ENCODE measurements around the gene SNRNP35.
"Not testable (repeated sequence)": the region's sequence is repeated elsewhere in the genome, so short reads cannot be mapped to it uniquely, and the experiment has no call there.

SNRNP35 gene, protein sequence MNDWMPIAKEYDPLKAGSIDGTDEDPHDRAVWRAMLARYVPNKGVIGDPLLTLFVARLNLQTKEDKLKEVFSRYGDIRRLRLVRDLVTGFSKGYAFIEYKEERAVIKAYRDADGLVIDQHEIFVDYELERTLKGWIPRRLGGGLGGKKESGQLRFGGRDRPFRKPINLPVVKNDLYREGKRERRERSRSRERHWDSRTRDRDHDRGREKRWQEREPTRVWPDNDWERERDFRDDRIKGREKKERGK

DNA sequence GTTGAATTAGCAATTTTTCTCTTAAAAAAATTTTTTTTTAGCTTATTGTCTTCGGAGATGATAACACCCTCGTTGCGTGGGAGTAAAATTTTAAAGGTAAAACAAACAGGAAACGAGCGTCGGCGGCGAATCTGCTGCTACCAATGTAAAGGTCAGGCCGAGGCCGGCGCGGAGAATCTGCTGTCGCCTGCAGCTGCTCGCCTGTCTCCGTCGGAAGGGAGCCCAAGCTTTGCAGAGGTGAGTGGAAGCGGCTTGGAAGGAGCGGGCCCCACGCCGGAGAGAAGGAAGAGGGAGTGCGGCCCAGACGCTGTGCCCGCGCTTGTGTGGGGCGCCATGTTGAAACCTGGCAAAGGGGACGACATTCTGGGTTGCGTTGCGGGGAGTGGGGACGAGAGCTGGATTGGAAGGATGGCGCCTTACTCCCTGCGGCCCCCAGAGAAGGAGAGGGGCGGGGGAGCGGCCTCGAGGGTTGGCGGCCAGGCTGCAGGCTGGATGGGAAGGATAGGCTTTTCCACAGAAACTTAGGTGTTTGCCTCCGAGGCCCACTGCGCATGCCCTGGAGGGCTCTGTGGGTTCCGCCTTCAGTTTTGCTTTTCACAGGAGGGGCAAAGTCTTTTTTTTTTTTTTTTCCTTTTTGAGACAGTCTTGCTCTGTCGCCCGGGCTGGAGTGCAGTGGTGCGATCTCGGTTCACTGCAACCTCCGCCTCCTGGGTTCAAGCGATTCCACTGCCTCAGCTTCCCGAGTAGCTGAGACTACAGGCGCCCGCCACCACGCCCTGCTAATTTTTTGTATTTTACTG is at the start of gene SNRNP35:
TSS of gene SNRNP35 (plus strand) at position 160 of the 800 bp plus-strand sequence. CDS start 7,402 bp downstream, outside the sequence.
- no peaks in the 10 kb centered on the region for H3K4me1 ChIP-seq (ENCODE audit: insufficient read depth, low read length)
- H3K9me3 ChIP-seq (ENCODE audit: control insufficient read depth, insufficient read depth, low read length), result no peaks in the 10 kb centered on the region
- peak within 1 kb of the TSS; percentile 87 for H3K9ac ChIP-seq (ENCODE audit: low read depth, low read length)
- no peaks in the 10 kb centered on the region for H3K36me3 ChIP-seq (ENCODE audit: insufficient read depth, low read length)

DNA sequence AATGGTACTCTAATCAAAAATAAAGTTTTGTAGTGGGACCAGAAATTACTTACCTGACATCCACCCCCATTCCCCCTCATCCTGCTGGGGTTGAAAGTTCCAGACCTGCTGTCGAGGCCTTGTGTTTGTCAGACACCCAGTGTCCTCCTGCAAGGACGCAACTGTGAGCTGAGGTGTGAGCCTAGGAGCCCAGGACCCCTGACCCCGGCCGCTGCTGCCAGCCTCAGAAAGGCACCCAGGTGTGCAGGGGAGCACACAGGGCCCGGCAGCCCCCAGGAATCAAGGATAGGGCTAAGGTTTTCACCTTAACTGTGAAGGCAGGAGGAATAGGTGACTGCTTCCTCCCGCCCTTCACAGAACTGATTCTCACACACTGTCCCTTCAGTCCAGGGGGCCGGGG is 49.3 kb upstream of the SNRNP35 start:
- not testable (repeated sequence) for H3K9ac ChIP-seq (ENCODE audit: low read depth, low read length); H3K4me1 ChIP-seq (ENCODE audit: insufficient read depth, low read length); H3K9me3 ChIP-seq (ENCODE audit: control insufficient read depth, insufficient read depth, low read length)
- peaks cover 20% of the 10 kb centered on the region for H3K36me3 ChIP-seq (ENCODE audit: insufficient read depth, low read length)

DNA sequence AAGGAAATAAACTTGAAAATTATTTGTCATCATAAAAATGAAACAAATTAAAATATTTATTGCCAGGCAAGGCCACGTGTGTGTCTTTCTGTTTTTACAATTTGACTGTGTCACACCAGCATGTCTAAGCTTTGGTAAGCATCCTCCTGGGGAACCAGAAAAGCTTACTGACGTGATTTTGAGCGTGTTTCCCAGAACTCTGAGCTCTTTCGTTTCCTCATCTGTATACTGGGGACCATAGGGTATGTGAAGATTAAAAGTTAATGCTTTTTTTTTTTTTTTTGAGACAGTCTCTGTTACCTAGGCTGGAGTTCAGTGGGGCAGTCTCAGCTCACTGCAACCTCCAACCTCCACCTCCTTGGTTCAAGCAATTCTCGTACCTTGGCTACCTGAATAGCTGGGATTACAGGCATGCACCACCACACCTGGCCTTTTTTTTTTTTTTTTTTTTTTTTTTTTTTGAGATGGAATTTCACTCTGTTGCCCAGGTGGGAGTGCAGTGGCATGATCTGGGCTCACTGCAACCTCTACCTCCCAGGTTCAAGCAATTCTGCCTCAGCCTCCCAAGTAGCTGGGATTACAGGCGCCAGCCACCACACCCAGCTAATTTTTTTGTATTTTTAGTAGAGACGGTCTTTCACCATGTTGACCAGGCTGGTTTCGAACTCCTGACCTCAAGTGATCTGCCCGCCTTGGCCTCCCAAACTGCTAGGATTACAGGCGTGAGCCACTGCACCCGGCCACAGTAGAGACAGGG is 48.5 kb upstream of the SNRNP35 start:
- not testable (repeated sequence) for H3K9me3 ChIP-seq (ENCODE audit: control insufficient read depth, insufficient read depth, low read length); H3K4me1 ChIP-seq (ENCODE audit: insufficient read depth, low read length); H3K9ac ChIP-seq (ENCODE audit: low read depth, low read length)
- H3K36me3 ChIP-seq (ENCODE audit: insufficient read depth, low read length), result peaks cover 11% of the 10 kb centered on the region

DNA sequence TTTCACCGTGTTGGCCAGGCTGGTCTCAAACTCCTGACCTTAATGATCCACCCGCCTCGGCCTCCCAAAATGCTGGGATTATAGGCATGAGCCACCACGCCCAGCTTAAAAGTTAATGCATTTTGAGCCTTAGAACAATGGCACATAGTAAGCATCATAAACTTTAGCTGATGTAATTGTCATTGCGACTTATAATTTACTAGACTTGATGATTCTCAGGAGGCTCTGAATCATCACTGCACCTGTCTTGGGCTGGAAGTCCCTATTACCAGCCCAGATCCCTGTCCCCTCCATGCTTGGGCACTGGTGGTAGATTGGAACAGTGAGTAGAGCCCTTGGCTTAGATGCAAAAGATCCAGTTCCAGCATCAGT is 47.9 kb upstream of the SNRNP35 start:
- peaks cover 6% of the 10 kb centered on the region for H3K36me3 ChIP-seq (ENCODE audit: insufficient read depth, low read length)
- H3K9me3 ChIP-seq (ENCODE audit: control insufficient read depth, insufficient read depth, low read length), result no peaks in the 10 kb centered on the region
- H3K9ac ChIP-seq (ENCODE audit: low read depth, low read length), result no peak overlapping the region
- no peaks in the 10 kb centered on the region for H3K4me1 ChIP-seq (ENCODE audit: insufficient read depth, low read length)

DNA sequence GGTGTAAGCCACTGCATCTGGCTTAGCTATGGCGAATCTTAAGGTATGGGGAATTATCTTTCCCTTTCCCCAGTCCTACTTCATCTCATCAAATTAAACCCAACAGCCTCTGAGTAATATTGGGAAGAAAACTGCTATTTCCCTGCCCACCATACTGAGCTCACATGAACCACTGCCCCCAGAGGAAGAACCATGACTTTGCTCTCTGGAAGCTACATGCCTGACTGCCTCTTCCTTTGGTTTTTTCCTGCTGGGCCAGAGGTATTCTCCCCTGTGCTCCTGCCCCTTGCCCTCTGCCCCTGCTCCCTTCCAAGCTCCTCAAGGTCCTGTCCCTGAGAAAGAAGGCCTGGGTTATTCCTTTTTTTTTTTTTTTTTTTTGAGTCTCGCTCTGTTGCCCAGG is 36.6 kb upstream of the SNRNP35 start:
- H3K4me1 ChIP-seq (ENCODE audit: insufficient read depth, low read length), result no peaks in the 10 kb centered on the region

DNA sequence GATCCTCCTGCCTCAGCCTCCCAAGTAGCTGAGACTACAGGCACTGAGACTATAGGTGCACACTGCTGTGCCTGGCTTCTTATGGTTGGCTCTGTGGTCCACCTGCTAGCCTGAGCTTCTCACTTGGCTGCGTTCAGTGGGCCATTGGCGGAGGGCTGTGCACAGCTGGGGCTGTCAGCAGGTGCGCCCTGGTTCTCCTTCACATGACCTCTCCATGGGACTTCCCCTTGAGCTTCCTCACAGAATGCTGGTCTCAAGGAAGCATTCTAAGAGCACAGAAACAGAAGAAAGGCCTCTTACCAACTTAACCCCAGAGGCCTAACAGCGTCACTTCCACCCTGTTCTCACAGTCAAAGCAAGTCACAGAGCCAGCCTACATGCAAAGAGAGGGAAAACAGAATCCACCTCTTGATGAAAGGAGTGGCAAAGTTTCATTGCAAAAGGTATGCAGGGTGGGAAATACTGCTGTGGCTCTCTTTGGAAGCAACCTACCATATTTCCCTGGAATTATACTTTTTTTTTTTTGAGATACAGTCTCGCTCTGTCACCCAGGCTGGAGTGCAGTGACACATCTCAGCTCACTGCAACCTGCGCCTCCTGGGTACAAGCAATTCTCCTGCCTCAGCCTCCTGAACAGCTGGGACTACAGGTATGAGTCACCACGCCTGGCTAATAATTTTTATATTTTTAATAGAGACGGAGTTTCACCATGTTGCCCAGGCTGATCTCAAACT is 30.7 kb upstream of the SNRNP35 start:
- Histone ChIP-seq H3K36me3 (ENCODE audit: insufficient read depth, low read length) (no peaks in the 10 kb centered on the region), H3K9ac (ENCODE audit: low read depth, low read length) (no peak overlapping the region), H3K9me3 (ENCODE audit: control insufficient read depth, insufficient read depth, low read length) (no peaks in the 10 kb centered on the region), H3K4me1 (ENCODE audit: insufficient read depth, low read length) (no peaks in the 10 kb centered on the region)

More for the DNA sequence above, 36.6 kb upstream of the SNRNP35 start:
- Histone ChIP-seq H3K36me3 (ENCODE audit: insufficient read depth, low read length) (no peaks in the 10 kb centered on the region), H3K9ac (ENCODE audit: low read depth, low read length) (no peak overlapping the region), H3K9me3 (ENCODE audit: control insufficient read depth, insufficient read depth, low read length) (no peaks in the 10 kb centered on the region)

DNA sequence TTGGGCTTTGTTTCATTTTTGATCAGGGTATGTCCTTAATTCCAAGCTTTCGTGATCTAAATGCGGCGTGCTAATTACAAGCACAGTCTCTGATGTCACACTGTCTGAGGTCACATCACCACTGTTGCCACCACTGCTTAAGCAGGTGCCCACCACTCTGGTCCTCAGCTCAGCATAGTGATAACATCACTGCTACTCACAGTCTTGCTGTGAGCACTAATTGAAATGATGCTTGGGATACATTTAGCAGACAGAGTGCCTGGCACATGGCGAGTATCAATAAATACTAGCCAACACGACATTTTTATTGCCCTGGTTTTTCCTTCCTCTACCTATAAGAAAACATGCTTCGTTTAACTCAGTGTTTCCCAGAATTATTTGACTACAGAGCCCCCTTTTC is 29.3 kb upstream of the SNRNP35 start:
- H3K36me3 ChIP-seq (ENCODE audit: insufficient read depth, low read length), result no peaks in the 10 kb centered on the region
- no peak overlapping the region for H3K9ac ChIP-seq (ENCODE audit: low read depth, low read length)
- no peaks in the 10 kb centered on the region for H3K4me1 ChIP-seq (ENCODE audit: insufficient read depth, low read length)
- no peaks in the 10 kb centered on the region for H3K9me3 ChIP-seq (ENCODE audit: control insufficient read depth, insufficient read depth, low read length)

DNA sequence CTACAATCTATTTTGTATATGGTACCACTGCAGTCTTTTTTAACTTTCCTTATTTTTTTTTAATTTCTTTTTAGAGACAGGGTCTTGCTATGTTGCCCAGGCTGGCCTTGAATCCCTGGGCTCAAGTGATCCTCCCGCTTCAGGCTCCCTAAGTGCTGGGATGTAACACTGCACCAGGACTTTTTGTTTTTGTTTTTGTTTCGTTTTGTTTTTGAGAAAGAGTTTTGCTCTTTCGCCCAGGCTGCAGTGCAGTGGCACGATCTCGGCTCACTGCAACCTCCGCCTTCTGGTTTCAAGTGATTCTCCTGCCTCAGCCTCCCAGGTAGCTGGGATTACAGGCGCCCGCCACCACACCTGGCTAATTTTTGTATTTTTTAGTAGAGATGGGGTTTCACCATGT is 28.8 kb upstream of the SNRNP35 start:
- not testable (repeated sequence) for H3K9me3 ChIP-seq (ENCODE audit: control insufficient read depth, insufficient read depth, low read length); H3K9ac ChIP-seq (ENCODE audit: low read depth, low read length); H3K36me3 ChIP-seq (ENCODE audit: insufficient read depth, low read length); H3K4me1 ChIP-seq (ENCODE audit: insufficient read depth, low read length)

DNA sequence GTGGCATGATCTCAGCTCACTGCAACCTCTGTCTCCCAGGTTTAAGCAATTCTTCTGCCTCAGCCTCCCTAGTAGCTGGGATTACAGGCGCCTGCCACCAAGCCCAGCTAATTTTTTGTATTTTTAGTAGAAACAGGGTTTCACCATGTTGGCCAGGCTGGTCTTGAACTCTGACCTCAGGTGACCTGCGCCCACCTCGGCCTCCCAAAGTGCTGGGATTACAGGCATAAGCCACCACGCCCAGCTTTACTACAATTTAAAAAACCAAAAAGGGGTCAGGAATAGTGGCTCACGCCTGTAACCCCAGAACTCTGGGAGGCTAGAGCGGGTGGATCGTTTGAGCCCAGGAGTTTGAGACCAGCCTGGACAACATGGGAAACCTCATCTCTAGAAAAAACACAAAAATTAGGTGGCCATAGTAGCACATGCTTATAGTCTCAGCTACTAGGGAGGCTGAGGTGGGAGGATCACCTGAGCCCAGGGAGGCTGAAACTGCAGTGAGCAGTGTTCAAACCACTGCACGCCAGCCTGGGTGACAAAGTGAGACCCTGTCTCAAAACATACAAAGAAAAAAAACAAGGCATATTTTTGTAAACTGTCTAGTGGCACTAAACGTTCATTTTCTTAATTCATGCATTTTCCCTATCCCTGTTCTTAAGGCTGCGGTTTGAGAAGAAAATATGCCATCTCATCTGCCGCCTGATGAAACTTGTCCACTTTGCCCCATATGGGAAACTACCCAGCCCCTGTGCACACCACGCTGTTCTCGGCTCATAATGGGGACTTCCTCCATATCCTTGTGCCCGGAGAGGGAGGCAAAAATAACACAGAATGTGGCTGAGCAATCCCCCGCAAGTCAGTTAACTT is 25.8 kb upstream of the SNRNP35 start:
- not testable (repeated sequence) for H3K9ac ChIP-seq (ENCODE audit: low read depth, low read length); H3K36me3 ChIP-seq (ENCODE audit: insufficient read depth, low read length); H3K4me1 ChIP-seq (ENCODE audit: insufficient read depth, low read length); H3K9me3 ChIP-seq (ENCODE audit: control insufficient read depth, insufficient read depth, low read length)

DNA sequence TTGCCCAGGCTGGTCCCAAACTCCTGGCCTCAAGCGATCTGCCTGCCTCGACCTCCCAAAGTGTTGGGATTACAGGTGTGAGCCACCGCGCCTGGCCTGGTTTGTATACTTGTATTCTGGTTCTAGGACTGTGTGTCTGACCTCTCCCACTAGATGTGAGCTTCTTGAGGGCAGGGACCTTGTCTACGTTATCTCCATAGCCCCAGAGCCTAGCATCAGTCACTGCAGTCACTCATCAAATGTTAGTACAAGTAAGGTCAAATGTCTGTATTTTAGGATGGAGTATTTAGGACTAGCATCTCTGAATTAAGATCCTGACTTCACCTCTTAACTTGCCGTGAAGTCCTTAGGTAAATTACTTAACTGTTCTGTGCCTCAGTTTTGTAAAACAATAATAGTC is 24.3 kb upstream of the SNRNP35 start:
- no peaks in the 10 kb centered on the region for H3K36me3 ChIP-seq (ENCODE audit: insufficient read depth, low read length)
- H3K9me3 ChIP-seq (ENCODE audit: control insufficient read depth, insufficient read depth, low read length), result no peaks in the 10 kb centered on the region
- H3K4me1 ChIP-seq (ENCODE audit: insufficient read depth, low read length), result no peaks in the 10 kb centered on the region
- H3K9ac ChIP-seq (ENCODE audit: low read depth, low read length), result no peak overlapping the region

DNA sequence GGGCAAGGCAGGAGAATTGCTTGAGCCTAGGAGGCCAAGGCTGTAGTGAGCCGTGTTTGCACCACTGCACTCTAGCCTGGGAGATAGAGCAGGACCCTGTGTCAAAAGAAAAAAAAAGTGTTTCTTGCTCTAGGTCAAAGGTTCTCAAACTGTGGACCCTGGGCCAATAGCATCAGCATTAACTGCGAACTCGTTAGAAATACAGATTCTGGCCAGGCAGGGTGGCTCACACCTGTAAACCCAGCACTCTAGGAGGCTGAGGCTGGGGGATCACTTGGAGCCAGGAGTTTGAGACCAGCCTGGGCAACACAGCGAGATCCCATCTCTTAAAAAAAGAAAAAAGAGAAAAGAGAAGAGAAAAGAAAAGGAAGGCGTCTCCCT is 22.3 kb upstream of the SNRNP35 start:
- no peaks in the 10 kb centered on the region for H3K9me3 ChIP-seq (ENCODE audit: control insufficient read depth, insufficient read depth, low read length)
- H3K9ac ChIP-seq (ENCODE audit: low read depth, low read length), result peak overlapping the region; percentile 76; the same call in 1 of the 2 replicates
- no peaks in the 10 kb centered on the region for H3K36me3 ChIP-seq (ENCODE audit: insufficient read depth, low read length)
- no peaks in the 10 kb centered on the region for H3K4me1 ChIP-seq (ENCODE audit: insufficient read depth, low read length)

DNA sequence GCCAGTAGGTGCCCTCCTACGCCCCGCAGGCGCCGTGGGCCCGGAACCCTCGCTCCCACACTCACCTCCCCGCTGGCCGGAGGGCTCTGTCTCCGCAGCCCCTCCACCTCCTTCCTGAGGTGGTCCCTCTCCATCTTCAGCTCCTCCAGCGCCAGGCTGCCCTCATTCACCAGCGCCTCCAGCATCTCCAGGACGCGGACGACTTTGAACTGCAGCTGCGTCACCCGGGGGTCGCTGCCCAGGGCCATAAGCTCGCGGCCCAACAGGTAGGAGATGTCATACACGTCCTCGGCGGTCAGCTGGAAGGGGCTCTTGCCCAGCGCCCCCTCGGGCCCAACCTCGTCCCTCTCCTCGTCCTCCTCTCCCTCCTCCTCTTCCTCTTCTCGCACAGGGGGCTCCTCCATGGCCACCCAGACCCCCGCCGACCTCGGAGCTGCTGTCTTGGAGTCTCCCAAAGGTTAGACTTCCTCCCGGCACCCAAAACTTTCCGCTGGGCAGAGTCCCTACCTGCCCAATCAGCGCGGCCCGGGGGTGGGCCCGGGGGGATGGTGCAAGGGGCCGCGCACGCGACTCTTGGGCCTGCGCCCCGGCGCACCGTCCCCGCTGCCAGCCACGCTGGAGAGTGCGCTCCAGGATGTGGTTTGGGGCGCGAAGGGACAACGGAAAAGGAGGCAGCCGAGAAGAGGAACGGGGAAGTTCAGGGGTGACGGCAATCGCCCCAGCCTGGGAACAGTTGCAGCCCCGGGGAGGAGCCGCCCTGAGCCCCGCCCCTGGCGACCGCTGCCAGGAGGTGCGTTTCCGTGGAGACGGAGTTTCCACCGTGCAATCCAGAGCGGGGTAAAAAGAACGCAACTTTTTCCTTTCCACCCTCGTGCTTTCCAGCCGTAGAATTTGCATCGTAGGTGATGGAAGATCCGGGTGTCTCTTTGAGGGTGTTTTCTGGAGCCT is 21.6 kb upstream of the SNRNP35 start, which contains the start of gene RILPL2:
TSS of gene RILPL2 (minus strand) at position 668 of the 948 bp plus-strand sequence. CDS start at position 404, 264 bp downstream.
- no peaks in the 10 kb centered on the region for H3K4me1 ChIP-seq (ENCODE audit: insufficient read depth, low read length)
- no peaks in the 10 kb centered on the region for H3K36me3 ChIP-seq (ENCODE audit: insufficient read depth, low read length)
- peak within 1 kb of the TSS; percentile 76 for H3K9ac ChIP-seq (ENCODE audit: low read depth, low read length)
- H3K9me3 ChIP-seq (ENCODE audit: control insufficient read depth, insufficient read depth, low read length), result no peaks in the 10 kb centered on the region

Data from ES-I3 (cell line).